ENCODE data around the gene SLC7A14.
A peak's percentile ranks its signal among the peaks of the same experiment; 100 is the strongest.

The SLC7A14 gene

GRCh38 chr3:170555329-170555728 lies 30.5 kb downstream of the SLC7A14 start:
- no peak for TF ChIP-seq CTCF (conservative IDR thresholded peaks at IDR 0.05)
- H3K27ac ChIP-seq = no peak overlapping the region

DNA sequence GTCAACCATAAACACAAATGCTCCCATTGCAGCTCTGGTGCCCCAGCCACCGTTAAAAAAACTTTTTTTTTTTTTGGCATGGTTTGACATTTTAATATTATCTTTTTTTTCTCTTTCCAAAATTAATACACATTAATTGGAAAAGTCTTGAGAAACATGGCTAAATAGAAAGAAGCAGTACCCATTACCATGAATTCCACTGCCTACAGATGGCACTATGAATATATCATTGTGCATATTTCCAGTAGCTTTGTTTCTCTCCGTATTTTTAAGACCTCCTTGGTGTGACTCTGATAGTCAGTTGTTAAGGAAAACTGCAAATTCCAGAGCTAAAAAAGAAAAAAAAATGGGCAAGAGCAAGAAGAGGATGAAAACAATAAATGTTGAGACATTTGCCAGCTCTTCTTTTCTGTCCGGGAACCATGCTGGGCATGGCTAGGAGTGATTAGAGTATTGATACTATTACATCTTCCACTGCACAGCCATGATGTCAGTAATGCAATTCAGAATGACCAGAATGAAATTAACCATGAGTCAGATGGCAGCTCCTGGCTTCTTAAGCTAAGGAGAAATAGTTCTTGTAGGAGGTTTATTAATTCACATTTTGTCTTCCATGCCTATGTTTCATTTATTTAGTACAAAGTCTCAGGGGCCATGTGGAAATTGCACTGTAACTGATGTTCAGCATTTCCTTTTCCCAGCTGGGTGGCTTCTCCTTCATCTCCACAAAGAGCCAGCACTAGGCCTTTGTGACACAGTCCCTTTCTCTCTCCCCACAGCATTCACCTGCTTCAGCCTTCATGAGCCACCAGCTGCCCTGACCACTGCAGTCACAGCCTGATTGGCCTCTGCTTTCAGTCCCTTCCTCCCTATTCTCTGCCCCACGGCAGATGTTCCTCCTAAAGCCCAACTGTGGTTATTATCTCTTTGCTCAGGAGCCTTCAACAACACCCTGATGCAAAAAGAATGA lies 31.8 kb downstream of the SLC7A14 start:
- H3K27ac ChIP-seq = no peak overlapping the region
- TF ChIP-seq CTCF (conservative IDR thresholded peaks at IDR 0.05) = peak; percentile 19; the same call in 1 of the 2 replicates

GRCh38 chr3:170551252-170551651 lies 34.6 kb downstream of the SLC7A14 start:
- H3K27ac ChIP-seq = no peak overlapping the region
- no peak for TF ChIP-seq CTCF (conservative IDR thresholded peaks at IDR 0.05)

DNA sequence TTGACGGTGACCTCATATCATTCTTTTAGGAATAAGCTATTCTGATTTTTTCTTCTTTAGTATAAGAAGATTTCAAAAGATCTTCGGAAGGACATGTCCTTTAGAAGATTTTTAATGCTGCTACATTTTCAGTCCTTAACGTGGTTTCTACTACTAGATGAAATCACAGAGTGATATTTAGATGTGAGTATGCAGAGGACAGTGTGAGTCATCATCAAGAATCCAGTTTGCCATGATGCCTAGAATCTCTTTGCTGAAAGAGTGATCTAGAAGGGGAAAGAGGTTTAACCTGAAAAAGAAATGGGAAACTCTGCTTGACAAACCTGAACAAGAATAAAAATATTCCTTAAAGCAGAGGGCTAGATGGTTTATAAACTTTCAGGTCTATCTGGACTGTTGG lies 43.2 kb downstream of the SLC7A14 start:
- no peak overlapping the region for H3K27ac ChIP-seq
- no peak for TF ChIP-seq CTCF (conservative IDR thresholded peaks at IDR 0.05)

- no peak overlapping the region for H3K27ac ChIP-seq
- no peak for TF ChIP-seq CTCF (conservative IDR thresholded peaks at IDR 0.05)
Observed at GRCh38 chr3:170539897-170540296, 46.0 kb downstream of the SLC7A14 start.

DNA sequence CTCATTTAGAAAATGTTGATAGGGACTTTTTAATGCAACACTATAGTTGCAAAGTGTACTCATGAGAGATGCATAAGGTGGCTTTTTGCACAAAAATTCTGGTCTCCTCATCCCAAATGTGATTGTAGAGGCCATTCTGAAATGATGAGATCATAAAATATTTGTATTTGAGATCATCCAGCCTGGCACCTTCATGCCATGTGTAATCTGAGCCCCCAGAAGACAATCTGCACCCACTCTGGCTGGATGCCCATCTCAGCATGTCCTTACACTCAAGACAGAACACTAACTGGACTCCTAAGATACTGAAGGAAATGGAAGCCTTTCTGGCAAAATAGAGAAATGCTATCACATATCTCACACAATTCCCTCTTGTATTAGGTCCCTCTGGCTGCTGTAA lies 49.2 kb downstream of the SLC7A14 start:
- H3K27ac ChIP-seq = no peak overlapping the region
- TF ChIP-seq CTCF (conservative IDR thresholded peaks at IDR 0.05) = no peak

- TF ChIP-seq CTCF (conservative IDR thresholded peaks at IDR 0.05) = no peak
- H3K27ac ChIP-seq = no peak overlapping the region
Observed at GRCh38 chr3:170534227-170534626, 51.6 kb downstream of the SLC7A14 start.

Measured in VCaP (cell line).